WTC11 (cell line): ENCODE measurements around the gene WDR72. TPM values are rescaled to one million over a fixed set of nuclear protein-coding genes. Genes with fewer than 3 reads are reported as not detected.

Source experiments
- ATAC-seq: fragments of 200-7000 bp; cut with Tn5 transposase; 2 replicates; pipeline ENCODE4 v1.10.0; 2021; ENCODE audit warnings: mild to moderate bottlenecking, moderate library complexity
- CTCF ChIA-PET: fragments of 300-600 bp; sonication (Branson Sonifier 250); formaldehyde crosslinking; loops from one replicate; lab custom pipeline; 2021; ENCODE audit warnings: antibody characterized with exemption; lab: Charles Lee
- POLR2A ChIA-PET: fragments of 350-600 bp; sonication (Branson Sonifier 250); formaldehyde crosslinking; loops from one replicate; lab custom pipeline; 2021; ENCODE audit warnings: antibody characterized with exemption; lab: Charles Lee
- DNase-seq: peaks from one replicate; pipeline ENCODE4 v3.0.0; 2021; ENCODE audit warnings: low spot score
- H3K27ac Mint-ChIP-seq: 2 replicates; pipeline ENCODE4 v1.8.0; 2021; ENCODE audit warnings: mixed read lengths
- H3K27me3 Mint-ChIP-seq: 2 replicates; pipeline ENCODE4 v1.8.0; 2021; ENCODE audit warnings: low read depth, mild to moderate bottlenecking, moderate library complexity, mixed read lengths
- H3K36me3 Mint-ChIP-seq: 2 replicates; pipeline ENCODE4 v1.8.0; 2021; ENCODE audit warnings: mixed read lengths
- H3K4me1 Mint-ChIP-seq: 2 replicates; pipeline ENCODE4 v1.8.0; 2022; ENCODE audit warnings: mixed read lengths
- H3K4me3 Mint-ChIP-seq: 2 replicates; pipeline ENCODE4 v1.8.0; 2021; ENCODE audit warnings: mild to moderate bottlenecking, moderate library complexity, mixed read lengths
- H3K9me3 Mint-ChIP-seq: 2 replicates; pipeline ENCODE4 v1.8.0; 2021; ENCODE audit warnings: mixed read lengths
- AFF4 ChIP-seq: sonication (generic); formaldehyde crosslinking; IDR thresholded peaks from 2 replicates; pipeline ENCODE4 v1.8.1; 2023; ENCODE audit warnings: mild to moderate bottlenecking, missing genetic modification reagents, borderline replicate concordance
- AR ChIP-seq: fragments of 250-450 bp; sonication (Bioruptor Pico); IDR thresholded peaks from 2 replicates; pipeline ENCODE4 v1.9.0; 2021; ENCODE audit warnings: mild to moderate bottlenecking
- E2F4 ChIP-seq: sonication (generic); formaldehyde crosslinking; IDR thresholded peaks from 2 replicates; pipeline ENCODE4 v1.8.1; 2022; ENCODE audit warnings: low read depth, mild to moderate bottlenecking, moderate library complexity, missing genetic modification reagents, borderline replicate concordance
- FOXJ3 ChIP-seq: sonication (generic); formaldehyde crosslinking; IDR thresholded peaks from 2 replicates; pipeline ENCODE4 v1.9.0; 2021; ENCODE audit warnings: missing genetic modification reagents, mild to moderate bottlenecking, borderline replicate concordance
- FOXK1 ChIP-seq: sonication (generic); formaldehyde crosslinking; IDR thresholded peaks from 2 replicates; pipeline ENCODE4 v1.8.0; 2022; ENCODE audit warnings: mild to moderate bottlenecking, moderate library complexity, missing genetic modification reagents
- FOXP1 ChIP-seq: sonication (generic); formaldehyde crosslinking; IDR thresholded peaks from 2 replicates; pipeline ENCODE4 v1.8.0; 2022; ENCODE audit warnings: missing genetic modification reagents, mild to moderate bottlenecking, moderate library complexity, borderline replicate concordance
- GRHL2 ChIP-seq: fragments of 250-450 bp; sonication (Bioruptor Pico); IDR thresholded peaks from 2 replicates; pipeline ENCODE4 v1.8.0; 2022; ENCODE audit warnings: mild to moderate bottlenecking, moderate library complexity; ENCODE audit not compliant: insufficient replicate concordance, severe bottlenecking
- IRF1 ChIP-seq: sonication (generic); formaldehyde crosslinking; IDR thresholded peaks from 2 replicates; pipeline ENCODE4 v1.8.0; 2023; ENCODE audit warnings: missing genetic modification reagents
- JUN ChIP-seq: sonication (generic); formaldehyde crosslinking; IDR thresholded peaks from 2 replicates; pipeline ENCODE4 v1.8.0; 2023; ENCODE audit warnings: mild to moderate bottlenecking, missing genetic modification reagents
- KAT7 ChIP-seq: sonication (generic); formaldehyde crosslinking; IDR thresholded peaks from 2 replicates; pipeline ENCODE4 v1.8.1; 2023; ENCODE audit warnings: missing genetic modification reagents, mild to moderate bottlenecking, borderline replicate concordance
- SMAD3 ChIP-seq: sonication (generic); formaldehyde crosslinking; IDR thresholded peaks from 2 replicates; pipeline ENCODE4 v1.8.0; 2022; ENCODE audit warnings: missing genetic modification reagents, mild to moderate bottlenecking, borderline replicate concordance
- SOX15 ChIP-seq: fragments of 250-450 bp; sonication (Bioruptor Pico); IDR thresholded peaks from 2 replicates; pipeline ENCODE4 v1.9.0; 2021; ENCODE audit warnings: mild to moderate bottlenecking
- SP1 ChIP-seq: sonication (generic); formaldehyde crosslinking; conservative IDR thresholded peaks from 2 replicates; pipeline ENCODE4 v1.8.1; 2022; ENCODE audit warnings: missing genetic modification reagents
- TP53 ChIP-seq: sonication (generic); formaldehyde crosslinking; IDR thresholded peaks from 2 replicates; pipeline ENCODE4 v1.8.1; 2023; ENCODE audit warnings: mild to moderate bottlenecking, missing genetic modification reagents
- ZNF219 ChIP-seq: sonication (generic); formaldehyde crosslinking; IDR thresholded peaks from 2 replicates; pipeline ENCODE4 v1.8.0; 2023; ENCODE audit warnings: missing genetic modification reagents, mild to moderate bottlenecking, borderline replicate concordance
- ZNF232 ChIP-seq: sonication (generic); formaldehyde crosslinking; IDR thresholded peaks from 2 replicates; pipeline ENCODE4 v1.8.0; 2022; ENCODE audit warnings: mild to moderate bottlenecking, missing genetic modification reagents
- ZNF263 ChIP-seq: sonication (generic); formaldehyde crosslinking; IDR thresholded peaks from 2 replicates; pipeline ENCODE4 v1.8.1; 2022; ENCODE audit warnings: low read depth, mild to moderate bottlenecking, moderate library complexity, missing genetic modification reagents
- ZNF317 ChIP-seq: sonication (generic); formaldehyde crosslinking; IDR thresholded peaks from 2 replicates; pipeline ENCODE4 v1.8.1; 2023; ENCODE audit warnings: low read depth, mild to moderate bottlenecking, moderate library complexity, missing genetic modification reagents, borderline replicate concordance
- ZNF396 ChIP-seq: fragments of 250-450 bp; sonication (Bioruptor Pico); IDR thresholded peaks from 2 replicates; pipeline ENCODE4 v1.8.0; 2021; ENCODE audit warnings: mild to moderate bottlenecking, moderate library complexity, borderline replicate concordance
- ZNF416 ChIP-seq: fragments of 250-450 bp; sonication (Bioruptor Pico); IDR thresholded peaks from 2 replicates; pipeline ENCODE4 v1.9.0; 2021; ENCODE audit warnings: mild to moderate bottlenecking, inconsistent platforms
- total RNA-seq: library from RNA; stranded (reverse); gene quantifications from 3 replicates; pipeline ENCODE4 v1.2.3, GENCODE V29; 2021

WDR72 gene
- total RNA-seq, 1 experiment from 2014 or later: 8.6 TPM

- TF ChIP-seq AFF4 (CRISPR knock-in tag) (no peak), FOXK1 (no peak), AR (CRISPR knock-in tag) (no peak), ZNF416 (CRISPR knock-in tag) (no peak), ZNF396 (CRISPR knock-in tag) (no peak), JUN (CRISPR knock-in tag) (no peak)
These were observed 7.1 kb downstream of the WDR72 start (continued) for GRCh38 chr15:53752406-53752805.

GRCh38 chr15:53747501-53748068 lies 11.9 kb downstream of the WDR72 start:
- no peak overlapping the region for H3K27ac Mint-ChIP-seq
- CTCF ChIA-PET: no interaction called here
- no peaks in the 10 kb centered on the region; the same call in 1 of the 2 replicates for H3K27me3 Mint-ChIP-seq
- ATAC-seq (no peak), DNase-seq (no peak)
- no peak for TF ChIP-seq TP53 (CRISPR knock-in tag)
- TF ChIP-seq ZNF263 (CRISPR knock-in tag): no peak
- TF ChIP-seq KAT7: no peak
- no peak for TF ChIP-seq SP1
- no peak for TF ChIP-seq ZNF219 (CRISPR knock-in tag)
- TF ChIP-seq SMAD3 (CRISPR knock-in tag): no peak
- no peak for TF ChIP-seq ZNF396 (CRISPR knock-in tag)
- TF ChIP-seq FOXJ3 (CRISPR knock-in tag): no peak
- TF ChIP-seq FOXP1 (CRISPR knock-in tag): no peak
- no peak for TF ChIP-seq ZNF317
- no peak for TF ChIP-seq ZNF232 (CRISPR knock-in tag)
- TF ChIP-seq GRHL2 (CRISPR knock-in tag): no peak
- TF ChIP-seq SOX15 (CRISPR knock-in tag): no peak
- no peak for TF ChIP-seq E2F4
- TF ChIP-seq IRF1: no peak
- no peak for TF ChIP-seq JUN (CRISPR knock-in tag)
- TF ChIP-seq, all 79 proteins: peak for 0
- Mint-ChIP-seq H3K4me1 (peaks cover 8% of the 10 kb centered on the region), H3K4me3 (no peak overlapping the region), H3K36me3 (no peaks in the 10 kb centered on the region), H3K9me3 (no peaks in the 10 kb centered on the region)
- POLR2A ChIA-PET: no interaction called here
